GM10266 (cell line): Measurements from ENCODE around the gene ANKRD13D.

Experiments used
- DNase-seq: peaks from one replicate; pipeline ENCODE4 v3.0.0; 2012; ENCODE audit errors: extremely low spot score
- TF ChIP-seq, protein P1 (sequence below): IDR thresholded peaks from 2 replicates; pipeline ENCODE4 v1.5.1; 2012; ENCODE audit warnings: mild to moderate bottlenecking, low read depth; ENCODE audit not compliant: control insufficient read depth, insufficient read depth; ENCODE audit errors: missing control alignments

The ANKRD13D gene

DNA sequence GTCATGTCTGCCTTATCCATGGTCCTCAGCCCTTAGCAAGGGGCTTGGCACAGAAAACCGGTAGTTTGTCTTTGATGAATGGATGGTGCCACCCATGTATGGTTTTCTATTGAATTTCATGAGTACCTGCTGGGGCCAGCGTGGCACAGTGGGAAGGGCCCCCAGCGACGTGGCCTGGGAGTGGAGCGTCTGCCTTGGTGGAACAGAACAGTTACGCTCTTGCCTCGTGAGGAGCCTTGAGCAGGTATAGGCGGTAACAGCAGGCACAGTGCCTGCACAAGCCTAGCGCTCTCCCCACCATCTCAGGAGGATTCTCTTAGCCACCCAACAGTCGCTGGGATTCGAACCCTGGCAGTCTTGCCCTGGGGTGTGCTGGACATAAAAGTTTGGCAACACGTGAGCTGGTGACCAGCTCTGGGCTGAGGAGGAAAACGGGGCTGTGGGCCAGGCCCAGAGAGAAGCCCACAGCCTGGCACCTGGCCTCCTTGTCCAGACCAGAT, 11.2 kb downstream of the ANKRD13D start:
- TF ChIP-seq, protein P1, sequence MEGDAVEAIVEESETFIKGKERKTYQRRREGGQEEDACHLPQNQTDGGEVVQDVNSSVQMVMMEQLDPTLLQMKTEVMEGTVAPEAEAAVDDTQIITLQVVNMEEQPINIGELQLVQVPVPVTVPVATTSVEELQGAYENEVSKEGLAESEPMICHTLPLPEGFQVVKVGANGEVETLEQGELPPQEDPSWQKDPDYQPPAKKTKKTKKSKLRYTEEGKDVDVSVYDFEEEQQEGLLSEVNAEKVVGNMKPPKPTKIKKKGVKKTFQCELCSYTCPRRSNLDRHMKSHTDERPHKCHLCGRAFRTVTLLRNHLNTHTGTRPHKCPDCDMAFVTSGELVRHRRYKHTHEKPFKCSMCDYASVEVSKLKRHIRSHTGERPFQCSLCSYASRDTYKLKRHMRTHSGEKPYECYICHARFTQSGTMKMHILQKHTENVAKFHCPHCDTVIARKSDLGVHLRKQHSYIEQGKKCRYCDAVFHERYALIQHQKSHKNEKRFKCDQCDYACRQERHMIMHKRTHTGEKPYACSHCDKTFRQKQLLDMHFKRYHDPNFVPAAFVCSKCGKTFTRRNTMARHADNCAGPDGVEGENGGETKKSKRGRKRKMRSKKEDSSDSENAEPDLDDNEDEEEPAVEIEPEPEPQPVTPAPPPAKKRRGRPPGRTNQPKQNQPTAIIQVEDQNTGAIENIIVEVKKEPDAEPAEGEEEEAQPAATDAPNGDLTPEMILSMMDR = no peak
- no peak for DNase-seq

- DNase-seq = no peak
- TF ChIP-seq, protein P1 = no peak
Observed at GRCh38 chr11:67300756-67301312, 11.7 kb downstream of the ANKRD13D start.

GRCh38 chr11:67301313-67301921, 12.3 kb downstream of the ANKRD13D start:
- no peak for DNase-seq
- TF ChIP-seq, protein P1 = no peak

DNA sequence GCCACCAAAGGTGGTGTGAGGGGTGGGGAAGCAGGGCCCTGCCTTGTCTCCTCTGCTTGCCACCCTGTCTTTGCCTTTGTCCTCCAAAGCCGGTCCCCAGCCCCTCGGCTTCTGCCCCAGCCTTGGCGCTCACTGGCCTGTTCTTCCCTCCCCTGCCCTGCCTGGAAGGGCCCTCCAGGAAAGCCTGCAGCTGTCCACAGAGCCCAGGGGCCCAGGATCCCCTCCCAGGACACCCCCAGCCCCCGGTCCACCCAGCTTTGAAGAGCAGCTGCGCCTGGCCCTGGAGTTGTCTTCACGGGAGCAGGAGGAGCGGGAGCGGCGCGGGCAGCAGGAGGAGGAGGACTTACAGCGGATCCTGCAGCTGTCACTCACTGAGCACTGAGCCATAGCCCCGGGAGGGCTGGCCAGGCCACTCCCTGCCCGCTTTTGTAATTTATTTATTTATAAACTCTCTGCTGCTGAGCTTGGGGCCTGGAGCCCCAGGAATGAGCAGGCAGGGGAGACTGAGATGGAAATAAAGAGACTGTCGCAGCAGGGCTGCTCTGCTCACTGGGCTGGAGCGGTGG, 12.9 kb downstream of the ANKRD13D start:
- TF ChIP-seq, protein P1 = no peak
- DNase-seq = no peak

DNA sequence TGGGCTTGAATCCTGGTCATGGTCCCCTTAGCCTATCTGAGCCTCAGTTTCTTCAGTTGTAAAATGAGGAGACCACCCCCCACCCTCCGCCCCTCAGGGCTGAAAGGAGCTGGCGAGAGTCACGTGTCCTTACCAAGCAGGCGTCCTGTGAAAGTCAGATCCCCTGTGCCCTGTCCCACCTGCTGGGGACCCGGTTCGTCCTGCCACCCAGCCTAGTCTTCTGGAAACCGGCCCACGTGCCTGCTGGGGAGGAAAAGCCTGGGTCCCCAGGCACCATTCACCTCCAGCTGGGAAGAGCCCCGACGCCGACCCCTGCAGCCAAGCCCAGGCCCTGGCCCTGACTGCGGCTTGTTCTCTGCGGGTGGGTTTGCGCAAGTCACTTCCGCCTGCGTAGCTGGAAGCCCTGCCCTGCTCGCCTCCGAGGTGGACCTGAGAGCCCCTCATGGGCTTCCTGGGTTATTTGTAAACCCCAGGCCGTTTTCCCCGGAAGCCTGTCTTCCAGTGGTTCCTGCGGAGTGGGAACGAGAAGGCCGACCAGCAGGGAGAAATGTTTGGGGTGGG, 13.5 kb downstream of the ANKRD13D start:
- no peak for DNase-seq
- TF ChIP-seq, protein P1 = no peak

- no peak for DNase-seq
- TF ChIP-seq, protein P1 = no peak
Observed at GRCh38 chr11:67303132-67303834, 14.2 kb downstream of the ANKRD13D start, which contains the start of gene SSH3. Gene SSH3, plus strand, starts transcription at chr11:67303530. Its CDS starts 96 bp downstream, at chr11:67303626.
